ENCODE data around the gene C11orf21. TPM values are rescaled to one million over a fixed set of nuclear protein-coding genes. Genes with fewer than 3 reads are reported as not detected.

Gene C11orf21
- total and polyA plus RNA-seq, 2 of the 8 experiments (the other 6 are each of a cell fraction or from before 2014, with no cell fraction given) = not detected

GRCh38 chr11:2346014-2346413, 44.3 kb upstream of the C11orf21 start (continued):
- TF ChIP-seq CHD7 (IDR thresholded peaks at IDR 0.05; ENCODE audit: insufficient replicate concordance, low read length) (no peak), RFX5 (IDR thresholded peaks at IDR 0.05; ENCODE audit: borderline replicate concordance, low read depth, low read length) (no peak), SIN3A (conservative IDR thresholded peaks at IDR 0.05 in 1 of 2, IDR thresholded peaks at IDR 0.05 in 1 of 2; ENCODE audit: low read depth in 1 of 2, low read length in 2 of 2) (no peak), YY1 (IDR thresholded peaks at IDR 0.05; ENCODE audit: low read depth, low read length) (no peak), SP1 (IDR thresholded peaks at IDR 0.05; ENCODE audit: low read depth, low read length) (no peak), POU5F1 (IDR thresholded peaks at IDR 0.05; ENCODE audit: low read depth, low read length) (no peak), SIX5 (IDR thresholded peaks at IDR 0.05; ENCODE audit: low read depth, low read length) (no peak), NRF1 (IDR thresholded peaks at IDR 0.05; ENCODE audit: low read depth, low read length) (no peak)

Data from H1 (cell line).